HEK293 (cell line): ENCODE measurements around the gene CREBBP.

Experiments used
- CTCF ChIA-PET: fragments of 350-600 bp; formaldehyde crosslinking; extraction: SDS; loops from one replicate; lab custom pipeline; 2021; ENCODE audit warnings: antibody characterized with exemption; lab: Yijun Ruan, JAX
- POLR2A ChIA-PET: fragments of 300-600 bp; formaldehyde crosslinking; extraction: SDS; loops from one replicate; lab custom pipeline; 2020; ENCODE audit warnings: antibody characterized with exemption, inconsistent platforms; lab: Yijun Ruan, JAX
- H3K27ac ChIP-seq: fragments of 200-500 bp; sonication (Bioruptor generic); 2 replicates; pipeline ENCODE4 v1.5.1; 2014; ENCODE audit warnings: low read depth, low read length, control low read depth, inconsistent platforms; ENCODE audit errors: extremely low read depth
- H3K36me3 ChIP-seq, 2 experiments: fragments of 200-500 bp in 1 of 2; sonication (Bioruptor generic) in 1 of 2; 1 replicate in 1 of 2; 2 replicates in 1 of 2; pipeline ENCODE4 v1.5.1; 2014 to 2017; ENCODE audit warnings: inconsistent platforms in 2 of 2, low read length in 2 of 2; ENCODE audit not compliant: control insufficient read depth in 2 of 2, insufficient read depth in 1 of 2
- H3K4me1 ChIP-seq: fragments of 200-500 bp; sonication (Bioruptor generic); 2 replicates; pipeline ENCODE4 v1.5.1; 2014; ENCODE audit warnings: mild to moderate bottlenecking, low read length, inconsistent platforms; ENCODE audit not compliant: control insufficient read depth, insufficient read depth
- H3K4me3 ChIP-seq: 2 replicates; pipeline ENCODE4 v1.5.1; 2011; ENCODE audit warnings: low read depth, mild to moderate bottlenecking, control low read depth, low read length, moderate library complexity
- H3K9me3 ChIP-seq: fragments of 200-500 bp; sonication (Bioruptor generic); 2 replicates; pipeline ENCODE4 v1.5.1; 2014; ENCODE audit warnings: low read depth, low read length, inconsistent platforms; ENCODE audit not compliant: control insufficient read depth, insufficient read depth
- GLIS1 ChIP-seq: fragments of 450-650 bp; formaldehyde crosslinking; IDR thresholded peaks from 2 replicates; pipeline ENCODE4 v1.5.1; 2016; ENCODE audit warnings: missing biosample characterization, missing genetic modification characterization
- KLF10 ChIP-seq: fragments of 450-650 bp; IDR thresholded peaks from 2 replicates; pipeline ENCODE4 v1.5.1; 2018; ENCODE audit warnings: missing biosample characterization, mild to moderate bottlenecking, missing genetic modification characterization
- MYNN ChIP-seq: fragments of 450-650 bp; formaldehyde crosslinking; IDR thresholded peaks from 2 replicates; pipeline ENCODE4 v1.5.1; 2016; ENCODE audit warnings: missing biosample characterization, missing genetic modification characterization, borderline replicate concordance
- MZF1 ChIP-seq: fragments of 450-650 bp; formaldehyde crosslinking; IDR thresholded peaks from 2 replicates; pipeline ENCODE4 v1.5.1; 2017; ENCODE audit warnings: missing biosample characterization, missing genetic modification characterization, borderline replicate concordance
- OVOL3 ChIP-seq: fragments of 450-650 bp; formaldehyde crosslinking; IDR thresholded peaks from 2 replicates; pipeline ENCODE4 v1.5.1; 2016; ENCODE audit warnings: missing biosample characterization, missing genetic modification characterization
- SP2 ChIP-seq: fragments of 450-650 bp; formaldehyde crosslinking; IDR thresholded peaks from 2 replicates; pipeline ENCODE4 v1.5.1; 2016; ENCODE audit warnings: missing biosample characterization, missing genetic modification characterization
- WT1 ChIP-seq: fragments of 450-650 bp; formaldehyde crosslinking; IDR thresholded peaks from 2 replicates; pipeline ENCODE4 v1.5.1; 2016; ENCODE audit warnings: missing biosample characterization, missing genetic modification characterization
- ZFP3 ChIP-seq: fragments of 450-650 bp; formaldehyde crosslinking; IDR thresholded peaks from 2 replicates; pipeline ENCODE4 v1.5.1; 2016; ENCODE audit warnings: low read depth, missing biosample characterization, missing genetic modification characterization
- ZNF10 ChIP-seq: fragments of 450-650 bp; formaldehyde crosslinking; IDR thresholded peaks from 2 replicates; pipeline ENCODE4 v1.5.1; 2017; ENCODE audit warnings: missing biosample characterization, missing genetic modification characterization
- ZNF112 ChIP-seq: fragments of 450-650 bp; formaldehyde crosslinking; IDR thresholded peaks from 2 replicates; pipeline ENCODE4 v1.5.0; 2017; ENCODE audit warnings: missing biosample characterization, missing genetic modification characterization
- ZNF146 ChIP-seq: fragments of 450-650 bp; formaldehyde crosslinking; IDR thresholded peaks from 2 replicates; pipeline ENCODE4 v1.5.1; 2016; ENCODE audit warnings: missing biosample characterization, missing genetic modification characterization
- ZNF169 ChIP-seq: fragments of 450-650 bp; formaldehyde crosslinking; IDR thresholded peaks from 2 replicates; pipeline ENCODE4 v1.5.1; 2016; ENCODE audit warnings: missing biosample characterization, missing genetic modification characterization
- ZNF223 ChIP-seq: fragments of 450-650 bp; formaldehyde crosslinking; IDR thresholded peaks from 2 replicates; pipeline ENCODE4 v1.5.1; 2016; ENCODE audit warnings: missing biosample characterization, missing genetic modification characterization
- ZNF248 ChIP-seq: fragments of 450-650 bp; formaldehyde crosslinking; IDR thresholded peaks from 2 replicates; pipeline ENCODE4 v1.5.1; 2017; ENCODE audit warnings: missing biosample characterization, missing genetic modification characterization
- ZNF404 ChIP-seq: fragments of 450-650 bp; formaldehyde crosslinking; IDR thresholded peaks from 2 replicates; pipeline ENCODE4 v1.5.1; 2017; ENCODE audit warnings: missing biosample characterization, missing genetic modification characterization
- ZNF521 ChIP-seq: fragments of 450-650 bp; formaldehyde crosslinking; IDR thresholded peaks from 2 replicates; pipeline ENCODE4 v1.5.1; 2017; ENCODE audit warnings: missing biosample characterization, mild to moderate bottlenecking, missing genetic modification characterization
- ZNF549 ChIP-seq: fragments of 450-650 bp; IDR thresholded peaks from 2 replicates; pipeline ENCODE4 v1.5.1; 2018; ENCODE audit warnings: missing biosample characterization, missing genetic modification characterization, mild to moderate bottlenecking, inconsistent platforms, moderate library complexity
- ZNF571 ChIP-seq: fragments of 450-650 bp; formaldehyde crosslinking; IDR thresholded peaks from 2 replicates; pipeline ENCODE4 v1.5.0; 2017; ENCODE audit warnings: missing biosample characterization, missing genetic modification characterization
- ZNF610 ChIP-seq: fragments of 450-650 bp; formaldehyde crosslinking; IDR thresholded peaks from 2 replicates; pipeline ENCODE4 v1.5.1; 2016; ENCODE audit warnings: missing biosample characterization, missing genetic modification characterization, borderline replicate concordance
- ZNF768 ChIP-seq: fragments of 450-650 bp; formaldehyde crosslinking; IDR thresholded peaks from 2 replicates; pipeline ENCODE4 v1.5.1; 2018; ENCODE audit warnings: missing biosample characterization, mild to moderate bottlenecking, missing genetic modification characterization
- TF ChIP-seq, protein P1 (sequence below): fragments of 450-650 bp; formaldehyde crosslinking; IDR thresholded peaks from 2 replicates; pipeline ENCODE4 v1.5.1; 2016; ENCODE audit warnings: missing biosample characterization, missing genetic modification characterization
- TF ChIP-seq, protein P2 (sequence below): fragments of 450-650 bp; formaldehyde crosslinking; IDR thresholded peaks from 2 replicates; pipeline ENCODE4 v1.5.1; 2016; ENCODE audit warnings: missing biosample characterization, missing genetic modification characterization, borderline replicate concordance
- TF ChIP-seq, protein P3 (sequence below): fragments of 450-650 bp; formaldehyde crosslinking; IDR thresholded peaks from 2 replicates; pipeline ENCODE4; 2016; ENCODE audit warnings: missing biosample characterization, missing genetic modification characterization
- TF ChIP-seq, protein P4 (sequence below): fragments of 450-650 bp; formaldehyde crosslinking; IDR thresholded peaks from 2 replicates; pipeline ENCODE4 v1.5.1; 2016; ENCODE audit warnings: missing biosample characterization, missing genetic modification characterization
- TF ChIP-seq, protein P5 (sequence below): fragments of 450-650 bp; formaldehyde crosslinking; IDR thresholded peaks from 2 replicates; pipeline ENCODE4 v1.5.0; 2017; ENCODE audit warnings: missing biosample characterization, missing genetic modification characterization, borderline replicate concordance

Gene CREBBP

DNA sequence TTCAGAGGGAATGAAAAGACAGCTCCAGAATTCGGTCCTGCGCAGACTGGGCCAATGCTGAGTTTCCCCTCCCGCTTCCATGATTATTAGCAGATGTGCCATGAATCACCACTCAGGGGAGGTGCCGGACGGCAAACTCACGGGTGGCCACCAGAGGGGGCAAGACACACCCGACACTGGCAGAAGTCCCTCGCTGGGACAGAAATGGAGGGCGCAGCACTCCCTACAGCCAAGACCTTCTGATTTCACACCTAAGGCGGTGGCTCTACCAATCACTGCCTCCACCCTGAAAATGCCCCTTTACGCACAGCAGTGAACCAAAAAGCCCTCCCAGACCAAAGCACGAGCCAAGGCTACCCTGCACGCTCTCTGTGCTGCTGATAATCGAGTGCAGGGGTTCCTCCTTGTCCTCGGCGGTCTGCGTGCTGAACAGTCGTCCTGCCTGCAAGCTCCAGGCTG is 190.0 kb downstream of the CREBBP start (continued):
- TF ChIP-seq, protein P1, sequence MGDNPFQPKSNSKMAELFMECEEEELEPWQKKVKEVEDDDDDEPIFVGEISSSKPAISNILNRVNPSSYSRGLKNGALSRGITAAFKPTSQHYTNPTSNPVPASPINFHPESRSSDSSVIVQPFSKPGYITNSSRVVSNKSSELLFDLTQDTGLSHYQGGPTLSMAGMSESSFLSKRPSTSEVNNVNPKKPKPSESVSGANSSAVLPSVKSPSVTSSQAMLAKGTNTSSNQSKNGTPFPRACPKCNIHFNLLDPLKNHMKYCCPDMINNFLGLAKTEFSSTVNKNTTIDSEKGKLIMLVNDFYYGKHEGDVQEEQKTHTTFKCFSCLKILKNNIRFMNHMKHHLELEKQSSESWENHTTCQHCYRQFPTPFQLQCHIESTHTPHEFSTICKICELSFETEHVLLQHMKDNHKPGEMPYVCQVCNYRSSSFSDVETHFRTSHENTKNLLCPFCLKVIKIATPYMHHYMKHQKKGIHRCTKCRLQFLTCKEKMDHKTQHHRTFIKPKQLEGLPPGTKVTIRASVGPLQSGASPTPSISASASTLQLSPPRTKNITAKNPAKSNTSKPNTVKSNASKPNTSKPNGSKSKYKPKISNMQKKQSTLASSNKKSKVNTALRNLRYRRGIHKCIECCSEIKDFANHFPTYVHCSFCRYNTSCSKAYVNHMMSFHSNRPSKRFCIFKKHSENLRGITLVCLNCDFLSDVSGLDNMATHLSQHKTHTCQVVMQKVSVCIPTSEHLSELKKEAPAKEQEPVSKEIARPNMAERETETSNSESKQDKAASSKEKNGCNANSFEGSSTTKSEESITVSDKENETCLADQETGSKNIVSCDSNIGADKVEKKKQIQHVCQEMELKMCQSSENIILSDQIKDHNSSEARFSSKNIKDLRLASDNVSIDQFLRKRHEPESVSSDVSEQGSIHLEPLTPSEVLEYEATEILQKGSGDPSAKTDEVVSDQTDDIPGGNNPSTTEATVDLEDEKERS (tag by site-specific recombination) = no peak
- TF ChIP-seq OVOL3 (no peak), ZNF223 (tag by site-specific recombination) (no peak), ZNF610 (tag by site-specific recombination) (no peak), GLIS1 (peak; percentile 72), MYNN (tag by site-specific recombination) (no peak), ZNF768 (tag by site-specific recombination) (no peak), MZF1 (tag by site-specific recombination) (no peak), ZNF10 (tag by site-specific recombination) (no peak), ZNF146 (tag by site-specific recombination) (no peak), ZNF571 (tag by site-specific recombination) (no peak), ZNF521 (no peak), ZFP3 (tag by site-specific recombination) (no peak)
- TF ChIP-seq, protein P2, sequence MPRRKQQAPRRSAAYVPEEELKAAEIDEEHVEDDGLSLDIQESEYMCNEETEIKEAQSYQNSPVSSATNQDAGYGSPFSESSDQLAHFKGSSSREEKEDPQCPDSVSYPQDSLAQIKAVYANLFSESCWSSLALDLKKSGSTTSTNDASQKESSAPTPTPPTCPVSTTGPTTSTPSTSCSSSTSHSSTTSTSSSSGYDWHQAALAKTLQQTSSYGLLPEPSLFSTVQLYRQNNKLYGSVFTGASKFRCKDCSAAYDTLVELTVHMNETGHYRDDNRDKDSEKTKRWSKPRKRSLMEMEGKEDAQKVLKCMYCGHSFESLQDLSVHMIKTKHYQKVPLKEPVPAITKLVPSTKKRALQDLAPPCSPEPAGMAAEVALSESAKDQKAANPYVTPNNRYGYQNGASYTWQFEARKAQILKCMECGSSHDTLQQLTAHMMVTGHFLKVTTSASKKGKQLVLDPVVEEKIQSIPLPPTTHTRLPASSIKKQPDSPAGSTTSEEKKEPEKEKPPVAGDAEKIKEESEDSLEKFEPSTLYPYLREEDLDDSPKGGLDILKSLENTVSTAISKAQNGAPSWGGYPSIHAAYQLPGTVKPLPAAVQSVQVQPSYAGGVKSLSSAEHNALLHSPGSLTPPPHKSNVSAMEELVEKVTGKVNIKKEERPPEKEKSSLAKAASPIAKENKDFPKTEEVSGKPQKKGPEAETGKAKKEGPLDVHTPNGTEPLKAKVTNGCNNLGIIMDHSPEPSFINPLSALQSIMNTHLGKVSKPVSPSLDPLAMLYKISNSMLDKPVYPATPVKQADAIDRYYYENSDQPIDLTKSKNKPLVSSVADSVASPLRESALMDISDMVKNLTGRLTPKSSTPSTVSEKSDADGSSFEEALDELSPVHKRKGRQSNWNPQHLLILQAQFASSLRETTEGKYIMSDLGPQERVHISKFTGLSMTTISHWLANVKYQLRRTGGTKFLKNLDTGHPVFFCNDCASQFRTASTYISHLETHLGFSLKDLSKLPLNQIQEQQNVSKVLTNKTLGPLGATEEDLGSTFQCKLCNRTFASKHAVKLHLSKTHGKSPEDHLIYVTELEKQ (tag by site-specific recombination) = no peak

DNA sequence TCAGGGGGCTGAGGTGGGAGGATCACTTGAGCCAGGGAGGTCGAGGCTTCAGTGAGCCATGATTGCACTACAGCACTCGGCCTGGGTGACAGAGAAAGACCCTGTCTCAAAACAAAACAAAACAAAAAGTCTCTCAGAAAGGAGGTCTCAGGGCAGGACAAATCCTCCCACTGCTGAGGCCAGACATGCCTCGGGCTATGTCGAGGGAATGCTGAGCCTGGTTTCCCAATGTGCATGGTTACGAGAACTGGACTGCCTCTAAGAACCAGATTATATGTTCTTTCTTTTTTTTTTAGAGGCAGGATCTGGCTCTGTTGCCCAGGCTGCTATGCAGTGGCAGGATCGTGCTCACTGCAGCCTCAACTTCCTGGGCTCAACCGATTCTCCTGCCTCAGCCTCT is 190.8 kb downstream of the CREBBP start:
- peaks cover 26 to 59% of the 10 kb centered on the region in 2 experiments; a peak in 2 of 3 replicates for H3K36me3 ChIP-seq
- no peak overlapping the region for H3K27ac ChIP-seq
- TF ChIP-seq ZNF169 (tag by site-specific recombination) (no peak), ZNF549 (tag by site-specific recombination) (no peak), WT1 (tag by site-specific recombination) (no peak), SP2 (tag by site-specific recombination) (no peak), ZNF768 (tag by site-specific recombination) (no peak), ZNF248 (tag by site-specific recombination) (no peak), KLF10 (tag by site-specific recombination) (no peak), ZNF112 (tag by site-specific recombination) (no peak), ZNF404 (tag by site-specific recombination) (no peak)
- TF ChIP-seq, protein P3, sequence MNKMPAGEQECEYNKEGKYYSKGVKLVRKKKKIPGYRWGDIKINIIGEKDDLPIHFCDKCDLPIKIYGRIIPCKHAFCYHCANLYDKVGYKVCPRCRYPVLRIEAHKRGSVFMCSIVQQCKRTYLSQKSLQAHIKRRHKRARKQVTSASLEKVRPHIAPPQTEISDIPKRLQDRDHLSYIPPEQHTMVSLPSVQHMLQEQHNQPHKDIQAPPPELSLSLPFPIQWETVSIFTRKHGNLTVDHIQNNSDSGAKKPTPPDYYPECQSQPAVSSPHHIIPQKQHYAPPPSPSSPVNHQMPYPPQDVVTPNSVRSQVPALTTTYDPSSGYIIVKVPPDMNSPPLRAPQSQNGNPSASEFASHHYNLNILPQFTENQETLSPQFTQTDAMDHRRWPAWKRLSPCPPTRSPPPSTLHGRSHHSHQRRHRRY (tag by site-specific recombination) = no peak
- TF ChIP-seq, protein P4, sequence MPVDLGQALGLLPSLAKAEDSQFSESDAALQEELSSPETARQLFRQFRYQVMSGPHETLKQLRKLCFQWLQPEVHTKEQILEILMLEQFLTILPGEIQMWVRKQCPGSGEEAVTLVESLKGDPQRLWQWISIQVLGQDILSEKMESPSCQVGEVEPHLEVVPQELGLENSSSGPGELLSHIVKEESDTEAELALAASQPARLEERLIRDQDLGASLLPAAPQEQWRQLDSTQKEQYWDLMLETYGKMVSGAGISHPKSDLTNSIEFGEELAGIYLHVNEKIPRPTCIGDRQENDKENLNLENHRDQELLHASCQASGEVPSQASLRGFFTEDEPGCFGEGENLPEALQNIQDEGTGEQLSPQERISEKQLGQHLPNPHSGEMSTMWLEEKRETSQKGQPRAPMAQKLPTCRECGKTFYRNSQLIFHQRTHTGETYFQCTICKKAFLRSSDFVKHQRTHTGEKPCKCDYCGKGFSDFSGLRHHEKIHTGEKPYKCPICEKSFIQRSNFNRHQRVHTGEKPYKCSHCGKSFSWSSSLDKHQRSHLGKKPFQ (tag by site-specific recombination) = no peak
- TF ChIP-seq, protein P5, sequence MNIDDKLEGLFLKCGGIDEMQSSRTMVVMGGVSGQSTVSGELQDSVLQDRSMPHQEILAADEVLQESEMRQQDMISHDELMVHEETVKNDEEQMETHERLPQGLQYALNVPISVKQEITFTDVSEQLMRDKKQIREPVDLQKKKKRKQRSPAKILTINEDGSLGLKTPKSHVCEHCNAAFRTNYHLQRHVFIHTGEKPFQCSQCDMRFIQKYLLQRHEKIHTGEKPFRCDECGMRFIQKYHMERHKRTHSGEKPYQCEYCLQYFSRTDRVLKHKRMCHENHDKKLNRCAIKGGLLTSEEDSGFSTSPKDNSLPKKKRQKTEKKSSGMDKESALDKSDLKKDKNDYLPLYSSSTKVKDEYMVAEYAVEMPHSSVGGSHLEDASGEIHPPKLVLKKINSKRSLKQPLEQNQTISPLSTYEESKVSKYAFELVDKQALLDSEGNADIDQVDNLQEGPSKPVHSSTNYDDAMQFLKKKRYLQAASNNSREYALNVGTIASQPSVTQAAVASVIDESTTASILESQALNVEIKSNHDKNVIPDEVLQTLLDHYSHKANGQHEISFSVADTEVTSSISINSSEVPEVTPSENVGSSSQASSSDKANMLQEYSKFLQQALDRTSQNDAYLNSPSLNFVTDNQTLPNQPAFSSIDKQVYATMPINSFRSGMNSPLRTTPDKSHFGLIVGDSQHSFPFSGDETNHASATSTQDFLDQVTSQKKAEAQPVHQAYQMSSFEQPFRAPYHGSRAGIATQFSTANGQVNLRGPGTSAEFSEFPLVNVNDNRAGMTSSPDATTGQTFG (tag by site-specific recombination) = no peak
- TF ChIP-seq, all 188 proteins: peak for 0
- H3K4me3 ChIP-seq = no peak overlapping the region
- CTCF ChIA-PET = interaction anchor here (0.5 to 2.5 kb wide), 12 partner anchors 8 to 564 kb away, joined by 3 to 27 read pairs (median 4); no protein-coding TSS in a partner anchor
- H3K4me1 ChIP-seq = no peaks in the 10 kb centered on the region
- POLR2A ChIA-PET = interaction anchor here (1.6 kb wide), 1 partner anchor 28 kb away, joined by 3 read pairs; the partner anchor contains the start of gene TRAP1
- no peaks in the 10 kb centered on the region for H3K9me3 ChIP-seq
